ENCODE results near the gene SMU1.

Gene SMU1

DNA sequence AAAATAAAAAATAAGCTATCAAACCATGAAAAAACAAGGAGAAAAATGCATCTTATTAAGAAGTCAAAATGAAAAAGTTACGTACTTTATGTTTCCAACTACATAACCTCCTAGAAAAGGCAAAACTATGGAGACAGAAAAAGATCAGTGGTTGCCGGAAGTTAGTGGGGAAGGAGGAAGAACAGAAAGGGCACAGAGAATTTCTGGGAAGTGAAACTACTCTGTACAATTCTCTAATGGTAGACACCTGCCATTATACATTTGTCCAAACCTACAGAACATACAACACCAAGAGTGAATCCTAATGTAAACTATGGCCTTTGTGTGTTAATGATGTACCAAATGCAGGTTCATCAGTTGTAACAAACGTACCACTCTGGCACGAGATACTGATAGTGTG, 25.3 kb downstream of the SMU1 start:
- Histone ChIP-seq H3K4me3 (no peak overlapping the region), H3K27ac (no peak overlapping the region), H4K20me1 (no peaks in the 10 kb centered on the region), H3K4me2 (no peak overlapping the region), H3K27me3 (no peaks in the 10 kb centered on the region), H3K9ac (no peak overlapping the region), H3K4me1 (no peaks in the 10 kb centered on the region), H3K9me3 (no peaks in the 10 kb centered on the region), H3K36me3 (peaks cover 95% of the 10 kb centered on the region)
- no peak for TF ChIP-seq Cebpa-rat (IDR thresholded peaks at IDR 0.05)

GRCh38 chr9:33049680-33050361, 26.7 kb downstream of the SMU1 start:
- Histone ChIP-seq H3K9ac (no peak overlapping the region), H3K9me3 (no peaks in the 10 kb centered on the region), H3K27me3 (no peaks in the 10 kb centered on the region), H3K36me3 (peaks cover 91% of the 10 kb centered on the region), H3K27ac (no peak overlapping the region), H4K20me1 (no peaks in the 10 kb centered on the region), H3K4me3 (no peak overlapping the region), H3K4me2 (no peak overlapping the region), H3K4me1 (peaks cover 2% of the 10 kb centered on the region)
- no peak for TF ChIP-seq Cebpa-rat (IDR thresholded peaks at IDR 0.05)

GRCh38 chr9:33048054-33048465, 28.4 kb downstream of the SMU1 start:
- H3K4me1 ChIP-seq, result peaks cover 16% of the 10 kb centered on the region
- no peaks in the 10 kb centered on the region for H3K27me3 ChIP-seq
- peaks cover 73% of the 10 kb centered on the region for H3K36me3 ChIP-seq
- TF ChIP-seq Cebpa-rat (IDR thresholded peaks at IDR 0.05), result no peak
- H3K4me3 ChIP-seq, result no peak overlapping the region
- H4K20me1 ChIP-seq, result no peaks in the 10 kb centered on the region
- H3K4me2 ChIP-seq, result no peak overlapping the region
- H3K9me3 ChIP-seq, result no peaks in the 10 kb centered on the region
- H3K27ac ChIP-seq, result no peak overlapping the region
- no peak overlapping the region for H3K9ac ChIP-seq

- H3K9me3 ChIP-seq, result no peaks in the 10 kb centered on the region
- no peak overlapping the region for H3K4me2 ChIP-seq
- H4K20me1 ChIP-seq, result no peaks in the 10 kb centered on the region; the same call in 1 of the 2 replicates
- TF ChIP-seq Cebpa-rat (IDR thresholded peaks at IDR 0.05), result no peak
- no peak overlapping the region for H3K9ac ChIP-seq
- no peak overlapping the region for H3K27ac ChIP-seq
- H3K27me3 ChIP-seq, result no peaks in the 10 kb centered on the region
- H3K4me3 ChIP-seq, result no peak overlapping the region
- H3K36me3 ChIP-seq, result peaks cover 57% of the 10 kb centered on the region
- H3K4me1 ChIP-seq, result peaks cover 16% of the 10 kb centered on the region
These were observed 30.4 kb downstream of the SMU1 start for GRCh38 chr9:33046061-33046460.

GRCh38 chr9:33044677-33045282, 31.7 kb downstream of the SMU1 start:
- Histone ChIP-seq H3K36me3 (peaks cover 60% of the 10 kb centered on the region), H3K27ac (peak overlapping the region; percentile 56), H4K20me1 (peaks cover 11% of the 10 kb centered on the region), H3K4me1 (peaks cover 16% of the 10 kb centered on the region), H3K4me3 (peak overlapping the region; percentile 70), H3K9me3 (no peaks in the 10 kb centered on the region), H3K9ac (peak overlapping the region; percentile 70), H3K27me3 (no peaks in the 10 kb centered on the region), H3K4me2 (peak overlapping the region; percentile 78)
- no peak for TF ChIP-seq Cebpa-rat (IDR thresholded peaks at IDR 0.05)

GRCh38 chr9:33044162-33044673, 32.3 kb downstream of the SMU1 start:
- H3K36me3 ChIP-seq, result peaks cover 61% of the 10 kb centered on the region
- peak overlapping the region; percentile 70 for H3K9ac ChIP-seq
- peaks cover 16% of the 10 kb centered on the region for H3K4me1 ChIP-seq
- H3K4me2 ChIP-seq, result peak overlapping the region; percentile 78
- no peaks in the 10 kb centered on the region for H3K27me3 ChIP-seq
- H3K27ac ChIP-seq, result peak overlapping the region; percentile 56
- no peak for TF ChIP-seq Cebpa-rat (IDR thresholded peaks at IDR 0.05)
- H4K20me1 ChIP-seq, result peaks cover 15% of the 10 kb centered on the region
- H3K4me3 ChIP-seq, result peak overlapping the region; percentile 70
- H3K9me3 ChIP-seq, result no peaks in the 10 kb centered on the region

GRCh38 chr9:33043671-33044070, 32.8 kb downstream of the SMU1 start:
- Histone ChIP-seq H3K36me3 (peaks cover 61% of the 10 kb centered on the region), H4K20me1 (peaks cover 21% of the 10 kb centered on the region), H3K4me2 (peak overlapping the region; percentile 78), H3K4me3 (peak overlapping the region; percentile 70), H3K4me1 (peaks cover 16% of the 10 kb centered on the region), H3K9me3 (no peaks in the 10 kb centered on the region), H3K27me3 (no peaks in the 10 kb centered on the region), H3K9ac (peak overlapping the region; percentile 70), H3K27ac (peak overlapping the region; percentile 56; the same call in 1 of the 2 replicates)
- no peak for TF ChIP-seq Cebpa-rat (IDR thresholded peaks at IDR 0.05)

- peaks cover 16% of the 10 kb centered on the region for H3K4me1 ChIP-seq
- no peaks in the 10 kb centered on the region for H3K27me3 ChIP-seq
- H3K36me3 ChIP-seq, result peaks cover 61% of the 10 kb centered on the region
- peaks cover 33% of the 10 kb centered on the region for H4K20me1 ChIP-seq
- H3K9ac ChIP-seq, result no peak overlapping the region
- no peaks in the 10 kb centered on the region for H3K9me3 ChIP-seq
- no peak for TF ChIP-seq Cebpa-rat (IDR thresholded peaks at IDR 0.05)
- no peak overlapping the region for H3K4me3 ChIP-seq
- H3K4me2 ChIP-seq, result no peak overlapping the region
- no peak overlapping the region for H3K27ac ChIP-seq
These were observed 34.0 kb downstream of the SMU1 start for GRCh38 chr9:33042473-33042872.

DNA sequence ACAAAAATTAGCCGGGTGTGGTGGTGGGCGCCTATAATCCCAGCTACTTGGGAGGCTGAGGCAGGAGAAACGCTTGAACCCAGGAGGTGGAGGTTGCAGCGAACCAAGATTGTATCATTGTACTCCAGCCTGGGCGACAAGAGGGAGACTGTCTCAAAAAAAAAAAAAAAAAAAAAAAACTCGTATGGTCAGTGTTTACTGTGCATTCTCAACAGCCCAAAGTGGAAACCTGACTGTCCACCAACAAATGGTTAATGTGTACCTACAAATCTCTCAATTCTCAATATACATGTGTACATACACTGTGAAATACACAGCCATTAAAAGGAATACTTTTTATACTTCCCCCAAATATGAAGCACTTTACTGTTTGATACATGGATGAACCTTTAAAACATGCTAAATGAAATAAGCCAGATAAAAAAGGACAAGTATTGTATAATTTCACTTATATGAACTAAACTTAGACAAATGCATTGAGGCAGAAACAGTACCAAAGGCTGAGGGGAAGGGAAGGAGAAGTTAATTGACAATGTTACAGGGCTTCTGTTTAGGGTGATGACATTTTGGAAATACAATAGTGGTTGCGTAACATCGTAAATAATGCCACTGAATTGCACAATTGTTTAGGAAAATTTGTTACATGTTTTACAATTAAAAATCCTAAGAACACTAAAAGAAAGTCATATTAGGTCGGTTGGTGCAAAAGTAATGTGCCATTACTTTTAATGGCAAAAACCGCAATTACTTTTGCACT, 34.9 kb downstream of the SMU1 start:
- Histone ChIP-seq H3K4me1 (peaks cover 16% of the 10 kb centered on the region), H3K4me2 (no peak overlapping the region), H3K36me3 (peaks cover 61% of the 10 kb centered on the region), H4K20me1 (peaks cover 41% of the 10 kb centered on the region), H3K27me3 (no peaks in the 10 kb centered on the region), H3K9ac (no peak overlapping the region), H3K4me3 (no peak overlapping the region), H3K9me3 (no peaks in the 10 kb centered on the region), H3K27ac (no peak overlapping the region)
- TF ChIP-seq Cebpa-rat (IDR thresholded peaks at IDR 0.05), result peak; percentile 70; the same call in 1 of the 2 replicates
